Measurements from ENCODE around the gene CARD8. TPM values are rescaled to one million over a fixed set of nuclear protein-coding genes. Genes with fewer than 3 reads are reported as not detected.

CARD8 gene
- total RNA-seq, 1 experiment from 2014 or later: 23.0 TPM

DNA sequence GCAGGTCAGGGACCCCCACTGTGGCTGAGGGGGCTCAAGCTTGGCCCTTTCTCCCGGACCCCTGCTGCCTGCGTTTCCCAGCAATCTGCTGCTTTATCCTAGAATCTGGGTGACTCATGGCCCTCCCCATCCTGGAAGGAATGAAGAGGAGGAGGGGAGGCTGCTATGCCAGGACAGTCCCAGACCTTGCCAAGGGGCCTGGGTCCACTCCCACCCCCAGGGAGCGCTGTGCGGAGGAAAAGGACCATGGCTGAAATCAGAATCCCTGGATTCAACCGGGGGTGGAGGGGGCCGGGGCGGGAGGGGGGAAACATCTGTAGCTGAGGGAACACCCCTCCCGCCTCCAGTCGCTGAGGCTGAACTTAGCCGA lies 34.7 kb upstream of the CARD8 start:
- Mint-ChIP-seq H3K27me3 (ENCODE audit: low read depth) (no peaks in the 10 kb centered on the region), H3K27ac (no peak overlapping the region), H3K36me3 (peaks cover 30% of the 10 kb centered on the region), H3K4me3 (peak overlapping the region; percentile 74), H3K4me1 (peaks cover 12% of the 10 kb centered on the region), H3K9me3 (peaks cover 14% of the 10 kb centered on the region)
- TF ChIP-seq SP1 (CRISPR knock-in tag; conservative IDR thresholded peaks at IDR 0.05) (0 out of 2 replicates have a peak, but pooled peaks have one; percentile 35), CREB1 (CRISPR knock-in tag; IDR thresholded peaks at IDR 0.05) (no peak)
- TF ChIP-seq, protein P1, sequence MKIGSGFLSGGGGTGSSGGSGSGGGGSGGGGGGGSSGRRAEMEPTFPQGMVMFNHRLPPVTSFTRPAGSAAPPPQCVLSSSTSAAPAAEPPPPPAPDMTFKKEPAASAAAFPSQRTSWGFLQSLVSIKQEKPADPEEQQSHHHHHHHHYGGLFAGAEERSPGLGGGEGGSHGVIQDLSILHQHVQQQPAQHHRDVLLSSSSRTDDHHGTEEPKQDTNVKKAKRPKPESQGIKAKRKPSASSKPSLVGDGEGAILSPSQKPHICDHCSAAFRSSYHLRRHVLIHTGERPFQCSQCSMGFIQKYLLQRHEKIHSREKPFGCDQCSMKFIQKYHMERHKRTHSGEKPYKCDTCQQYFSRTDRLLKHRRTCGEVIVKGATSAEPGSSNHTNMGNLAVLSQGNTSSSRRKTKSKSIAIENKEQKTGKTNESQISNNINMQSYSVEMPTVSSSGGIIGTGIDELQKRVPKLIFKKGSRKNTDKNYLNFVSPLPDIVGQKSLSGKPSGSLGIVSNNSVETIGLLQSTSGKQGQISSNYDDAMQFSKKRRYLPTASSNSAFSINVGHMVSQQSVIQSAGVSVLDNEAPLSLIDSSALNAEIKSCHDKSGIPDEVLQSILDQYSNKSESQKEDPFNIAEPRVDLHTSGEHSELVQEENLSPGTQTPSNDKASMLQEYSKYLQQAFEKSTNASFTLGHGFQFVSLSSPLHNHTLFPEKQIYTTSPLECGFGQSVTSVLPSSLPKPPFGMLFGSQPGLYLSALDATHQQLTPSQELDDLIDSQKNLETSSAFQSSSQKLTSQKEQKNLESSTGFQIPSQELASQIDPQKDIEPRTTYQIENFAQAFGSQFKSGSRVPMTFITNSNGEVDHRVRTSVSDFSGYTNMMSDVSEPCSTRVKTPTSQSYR (CRISPR knock-in tag; IDR thresholded peaks at IDR 0.05): 0 out of 2 replicates have a peak, but pooled peaks have one; percentile 26
- CTCF ChIA-PET: interaction anchor here (0.6 to 3.8 kb wide), 14 partner anchors 9 to 422 kb away, joined by 3 to 43 read pairs (median 6); partner anchors contain the start of gene ZNF114
- DNase-seq (ENCODE audit: low spot score) (peak; percentile 81), ATAC-seq (peak; percentile 90)
- POLR2A ChIA-PET: interaction anchor here (0.8 to 1.1 kb wide), 2 partner anchors 19 to 203 kb away, joined by 3 to 5 read pairs; no protein-coding TSS in a partner anchor

DNA sequence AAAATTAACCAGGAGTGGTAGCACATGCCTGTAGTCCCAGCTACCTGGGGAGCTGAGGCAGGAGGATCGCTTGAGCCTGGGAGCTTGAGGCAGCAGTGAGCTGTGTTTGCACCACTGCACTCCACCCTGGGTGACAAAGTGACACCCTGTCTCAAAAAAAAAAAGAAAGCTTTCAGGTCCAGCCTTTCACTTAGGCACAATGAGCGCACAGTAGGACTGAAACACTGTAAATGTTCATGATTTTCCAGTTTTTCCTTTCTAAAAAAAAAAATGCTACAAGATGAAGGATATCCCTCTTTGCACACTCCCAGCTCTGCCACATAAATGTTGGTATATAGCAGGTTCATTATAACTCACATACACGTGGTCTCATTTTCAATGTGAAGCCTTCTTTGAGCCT lies 32.0 kb upstream of the CARD8 start:
- Mint-ChIP-seq H3K9me3 (peaks cover 14% of the 10 kb centered on the region), H3K27me3 (ENCODE audit: low read depth) (no peaks in the 10 kb centered on the region)
- POLR2A ChIA-PET: no interaction called here

DNA sequence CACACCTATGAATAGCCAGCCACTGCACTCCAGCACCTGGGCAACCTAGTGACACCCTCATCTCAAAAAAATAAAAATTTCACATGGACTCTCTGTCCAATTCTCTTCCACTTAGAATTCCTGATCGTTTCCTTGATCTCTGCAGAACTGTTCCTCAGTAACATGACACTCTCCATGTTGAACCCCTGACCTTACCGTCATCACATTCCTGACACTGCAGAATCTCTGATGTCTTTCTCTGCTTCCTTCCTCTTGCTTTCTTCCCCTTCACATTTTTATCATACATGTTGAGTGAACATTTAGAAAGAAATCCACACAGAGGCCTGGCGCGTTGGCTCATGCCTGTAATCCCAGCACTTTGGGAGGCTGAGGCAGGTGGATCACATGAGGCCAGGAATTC lies 29.2 kb upstream of the CARD8 start:
- Mint-ChIP-seq H3K9me3 (peaks cover 14% of the 10 kb centered on the region), H3K4me3 (no peak overlapping the region), H3K36me3 (peaks cover 71% of the 10 kb centered on the region), H3K4me1 (peaks cover 4% of the 10 kb centered on the region), H3K27ac (peak overlapping the region; percentile 90), H3K27me3 (ENCODE audit: low read depth) (no peaks in the 10 kb centered on the region)
- POLR2A ChIA-PET: no interaction called here
- no peak for DNase-seq (ENCODE audit: low spot score)
- CTCF ChIA-PET: no interaction called here
- no peak for ATAC-seq
- TF ChIP-seq ETV6 (CRISPR knock-in tag; IDR thresholded peaks at IDR 0.05): no peak
- no peak for TF ChIP-seq GRHL2 (CRISPR knock-in tag; IDR thresholded peaks at IDR 0.05; ENCODE audit: insufficient replicate concordance, severe bottlenecking)
- TF ChIP-seq, protein P2, sequence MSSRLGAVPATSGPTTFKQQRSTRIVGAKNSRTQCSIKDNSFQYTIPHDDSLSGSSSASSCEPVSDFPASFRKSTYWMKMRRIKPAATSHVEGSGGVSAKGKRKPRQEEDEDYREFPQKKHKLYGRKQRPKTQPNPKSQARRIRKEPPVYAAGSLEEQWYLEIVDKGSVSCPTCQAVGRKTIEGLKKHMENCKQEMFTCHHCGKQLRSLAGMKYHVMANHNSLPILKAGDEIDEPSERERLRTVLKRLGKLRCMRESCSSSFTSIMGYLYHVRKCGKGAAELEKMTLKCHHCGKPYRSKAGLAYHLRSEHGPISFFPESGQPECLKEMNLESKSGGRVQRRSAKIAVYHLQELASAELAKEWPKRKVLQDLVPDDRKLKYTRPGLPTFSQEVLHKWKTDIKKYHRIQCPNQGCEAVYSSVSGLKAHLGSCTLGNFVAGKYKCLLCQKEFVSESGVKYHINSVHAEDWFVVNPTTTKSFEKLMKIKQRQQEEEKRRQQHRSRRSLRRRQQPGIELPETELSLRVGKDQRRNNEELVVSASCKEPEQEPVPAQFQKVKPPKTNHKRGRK (CRISPR knock-in tag; IDR thresholded peaks at IDR 0.05; ENCODE audit: borderline replicate concordance): no peak
- TF ChIP-seq ZNF138 (CRISPR knock-in tag; conservative IDR thresholded peaks at IDR 0.05): no peak
- no peak for TF ChIP-seq FOXJ3 (CRISPR knock-in tag; IDR thresholded peaks at IDR 0.05; ENCODE audit: borderline replicate concordance)
- no peak for TF ChIP-seq HMGA2 (CRISPR knock-in tag; IDR thresholded peaks at IDR 0.05)
- no peak for TF ChIP-seq ATF1 (CRISPR knock-in tag; IDR thresholded peaks at IDR 0.05)

More for the DNA sequence above, 32.0 kb upstream of the CARD8 start:
- CTCF ChIA-PET: interaction anchor here (0.9 to 1.9 kb wide), 2 partner anchors 16 to 53 kb away, joined by 3 to 6 read pairs; no protein-coding TSS in a partner anchor
- H3K27ac Mint-ChIP-seq: 0 out of 2 replicates have a peak overlapping the region, but pooled peaks have one; percentile 78
- TF ChIP-seq, protein P3, sequence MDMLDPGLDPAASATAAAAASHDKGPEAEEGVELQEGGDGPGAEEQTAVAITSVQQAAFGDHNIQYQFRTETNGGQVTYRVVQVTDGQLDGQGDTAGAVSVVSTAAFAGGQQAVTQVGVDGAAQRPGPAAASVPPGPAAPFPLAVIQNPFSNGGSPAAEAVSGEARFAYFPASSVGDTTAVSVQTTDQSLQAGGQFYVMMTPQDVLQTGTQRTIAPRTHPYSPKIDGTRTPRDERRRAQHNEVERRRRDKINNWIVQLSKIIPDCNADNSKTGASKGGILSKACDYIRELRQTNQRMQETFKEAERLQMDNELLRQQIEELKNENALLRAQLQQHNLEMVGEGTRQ (CRISPR knock-in tag; IDR thresholded peaks at IDR 0.05): no peak
- TF ChIP-seq, protein P4, sequence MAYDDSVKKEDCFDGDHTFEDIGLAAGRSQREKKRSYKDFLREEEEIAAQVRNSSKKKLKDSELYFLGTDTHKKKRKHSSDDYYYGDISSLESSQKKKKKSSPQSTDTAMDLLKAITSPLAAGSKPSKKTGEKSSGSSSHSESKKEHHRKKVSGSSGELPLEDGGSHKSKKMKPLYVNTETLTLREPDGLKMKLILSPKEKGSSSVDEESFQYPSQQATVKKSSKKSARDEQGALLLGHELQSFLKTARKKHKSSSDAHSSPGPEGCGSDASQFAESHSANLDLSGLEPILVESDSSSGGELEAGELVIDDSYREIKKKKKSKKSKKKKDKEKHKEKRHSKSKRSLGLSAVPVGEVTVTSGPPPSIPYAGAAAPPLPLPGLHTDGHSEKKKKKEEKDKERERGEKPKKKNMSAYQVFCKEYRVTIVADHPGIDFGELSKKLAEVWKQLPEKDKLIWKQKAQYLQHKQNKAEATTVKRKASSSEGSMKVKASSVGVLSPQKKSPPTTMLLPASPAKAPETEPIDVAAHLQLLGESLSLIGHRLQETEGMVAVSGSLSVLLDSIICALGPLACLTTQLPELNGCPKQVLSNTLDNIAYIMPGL (CRISPR knock-in tag; IDR thresholded peaks at IDR 0.05): no peak
- TF ChIP-seq, protein P5, sequence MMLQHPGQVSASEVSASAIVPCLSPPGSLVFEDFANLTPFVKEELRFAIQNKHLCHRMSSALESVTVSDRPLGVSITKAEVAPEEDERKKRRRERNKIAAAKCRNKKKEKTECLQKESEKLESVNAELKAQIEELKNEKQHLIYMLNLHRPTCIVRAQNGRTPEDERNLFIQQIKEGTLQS (CRISPR knock-in tag; conservative IDR thresholded peaks at IDR 0.05): no peak
- TF ChIP-seq, protein P6, sequence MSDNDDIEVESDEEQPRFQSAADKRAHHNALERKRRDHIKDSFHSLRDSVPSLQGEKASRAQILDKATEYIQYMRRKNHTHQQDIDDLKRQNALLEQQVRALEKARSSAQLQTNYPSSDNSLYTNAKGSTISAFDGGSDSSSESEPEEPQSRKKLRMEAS (CRISPR knock-in tag; IDR thresholded peaks at IDR 0.05): no peak
- TF ChIP-seq ZNF219 (CRISPR knock-in tag; IDR thresholded peaks at IDR 0.05; ENCODE audit: borderline replicate concordance): no peak
- no peak for TF ChIP-seq GTF2I (CRISPR knock-in tag; conservative IDR thresholded peaks at IDR 0.05)
- no peak for TF ChIP-seq FOXP1 (CRISPR knock-in tag; IDR thresholded peaks at IDR 0.05; ENCODE audit: borderline replicate concordance)
- TF ChIP-seq, protein P7, sequence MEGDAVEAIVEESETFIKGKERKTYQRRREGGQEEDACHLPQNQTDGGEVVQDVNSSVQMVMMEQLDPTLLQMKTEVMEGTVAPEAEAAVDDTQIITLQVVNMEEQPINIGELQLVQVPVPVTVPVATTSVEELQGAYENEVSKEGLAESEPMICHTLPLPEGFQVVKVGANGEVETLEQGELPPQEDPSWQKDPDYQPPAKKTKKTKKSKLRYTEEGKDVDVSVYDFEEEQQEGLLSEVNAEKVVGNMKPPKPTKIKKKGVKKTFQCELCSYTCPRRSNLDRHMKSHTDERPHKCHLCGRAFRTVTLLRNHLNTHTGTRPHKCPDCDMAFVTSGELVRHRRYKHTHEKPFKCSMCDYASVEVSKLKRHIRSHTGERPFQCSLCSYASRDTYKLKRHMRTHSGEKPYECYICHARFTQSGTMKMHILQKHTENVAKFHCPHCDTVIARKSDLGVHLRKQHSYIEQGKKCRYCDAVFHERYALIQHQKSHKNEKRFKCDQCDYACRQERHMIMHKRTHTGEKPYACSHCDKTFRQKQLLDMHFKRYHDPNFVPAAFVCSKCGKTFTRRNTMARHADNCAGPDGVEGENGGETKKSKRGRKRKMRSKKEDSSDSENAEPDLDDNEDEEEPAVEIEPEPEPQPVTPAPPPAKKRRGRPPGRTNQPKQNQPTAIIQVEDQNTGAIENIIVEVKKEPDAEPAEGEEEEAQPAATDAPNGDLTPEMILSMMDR (IDR thresholded peaks at IDR 0.05): no peak
- no peak for TF ChIP-seq JUN (CRISPR knock-in tag; IDR thresholded peaks at IDR 0.05)
- TF ChIP-seq SMAD4 (CRISPR knock-in tag; IDR thresholded peaks at IDR 0.05): no peak
- no peak for TF ChIP-seq NR2C2 (CRISPR knock-in tag; IDR thresholded peaks at IDR 0.05)
- ATAC-seq: no peak
- DNase-seq (ENCODE audit: low spot score): no peak
- H3K36me3 Mint-ChIP-seq: peaks cover 54% of the 10 kb centered on the region
- peaks cover 12% of the 10 kb centered on the region for H3K4me1 Mint-ChIP-seq
- no peak overlapping the region for H3K4me3 Mint-ChIP-seq
